Panc1 (cell line): Measurements from ENCODE around the gene SH3TC1. TPM values are rescaled to one million over a fixed set of nuclear protein-coding genes. Genes with fewer than 3 reads are reported as not detected.
A peak's percentile ranks its signal among the peaks of the same experiment; 100 is the strongest.

Experiments
- ATAC-seq: fragments of 200-7000 bp; cut with Tn5 transposase; 2 replicates; pipeline ENCODE4 v1.9.1; 2020; ENCODE audit warnings: mild to moderate bottlenecking, moderate library complexity
- BruUV-seq: library from RNA; stranded (reverse); fragments of 400-500 nt; replicated peaks from 2 replicates; lab custom pipeline; 2021; lab: Mats Ljungman, UMichigan
- CTCF ChIA-PET: fragments of 300-600 bp; sonication (Branson Sonifier 250); formaldehyde crosslinking; loops from one replicate; lab custom pipeline; 2022; ENCODE audit warnings: antibody characterized with exemption; lab: Charles Lee
- POLR2A ChIA-PET: fragments of 300-600 bp; sonication (Branson Sonifier 250); formaldehyde crosslinking; loops from one replicate; lab custom pipeline; 2022; ENCODE audit warnings: antibody characterized with exemption; lab: Charles Lee
- DNase-seq: peaks from one replicate; pipeline ENCODE4 v3.0.0-alpha.2; 2010; ENCODE audit warnings: low read depth, low spot score
- H3K27ac ChIP-seq: 2 replicates; pipeline ENCODE4 v1.5.1; 2011; ENCODE audit warnings: mild to moderate bottlenecking, low read length, inconsistent platforms
- H3K27me3 ChIP-seq: fragments of 200-500 bp; sonication (Bioruptor generic); 2 replicates; pipeline ENCODE4 v1.6.0; 2014; ENCODE audit warnings: low read length, inconsistent platforms; ENCODE audit not compliant: control insufficient read depth, insufficient read depth
- H3K36me3 ChIP-seq: fragments of 200-500 bp; sonication (Bioruptor generic); 2 replicates; pipeline ENCODE4 v1.5.1; 2014; ENCODE audit warnings: inconsistent platforms, mild to moderate bottlenecking, low read length, moderate library complexity; ENCODE audit not compliant: control insufficient read depth, insufficient read depth
- H3K4me1 ChIP-seq: 2 replicates; pipeline ENCODE4 v1.5.1; 2011; ENCODE audit warnings: inconsistent platforms, mild to moderate bottlenecking, low read length, moderate library complexity; ENCODE audit not compliant: control insufficient read depth, insufficient read depth
- H3K4me3 ChIP-seq, 2 experiments: 2 replicates each; pipeline ENCODE4 v1.5.1; 2011 to 2012; ENCODE audit warnings: low read depth in 2 of 2, low read length in 2 of 2, mild to moderate bottlenecking in 2 of 2, inconsistent platforms in 1 of 2, moderate library complexity in 1 of 2
- H3K9me3 ChIP-seq: fragments of 200-500 bp; sonication (Bioruptor generic); 2 replicates; pipeline ENCODE4 v1.5.1; 2014; ENCODE audit warnings: low read depth, mild to moderate bottlenecking, inconsistent platforms, low read length, moderate library complexity; ENCODE audit not compliant: control insufficient read depth, insufficient read depth
- CTCF ChIP-seq: fragments of 450-650 bp; IDR thresholded peaks from 2 replicates; pipeline ENCODE4 v1.5.1; 2017; ENCODE audit warnings: mild to moderate bottlenecking
- POLR2AphosphoS5 ChIP-seq: IDR thresholded peaks from 2 replicates; pipeline ENCODE4 v1.6.1; 2012; ENCODE audit warnings: mild to moderate bottlenecking, low read depth, low read length, moderate library complexity
- SIN3A ChIP-seq: IDR thresholded peaks from 2 replicates; pipeline ENCODE4 v1.6.1; 2012; ENCODE audit warnings: low read depth, mild to moderate bottlenecking, low read length, moderate library complexity, borderline replicate concordance; ENCODE audit not compliant: insufficient read depth
- TCF7L2 ChIP-seq: IDR thresholded peaks from 2 replicates; pipeline ENCODE4 v1.6.1; 2011; ENCODE audit warnings: mild to moderate bottlenecking, low read depth, low read length, inconsistent platforms
- in situ Hi-C: cut with HindIII; loops from 2 replicates; pipeline ENCODE4 v1.10.0; 2016; ENCODE audit warnings: low sequenced_read_pairs, low pct_unique_long_range_greater_than_20kb
- intact Hi-C: fragments of 100-400 bp; cut with micrococcal nuclease; formaldehyde crosslinking; loops from one replicate; pipeline ENCODE4 v1.10.0; 2022; ENCODE audit not compliant: unreplicated experiment
- total RNA-seq: library from RNA; stranded (reverse); gene quantifications from one replicate; pipeline ENCODE4 v1.2.1, GENCODE V29; 2021; ENCODE audit not compliant: unreplicated experiment
- TF ChIP-seq, protein P1 (sequence below), 2 experiments: IDR thresholded peaks; 2 replicates each; pipeline ENCODE4 v1.6.1; 2011 to 2012; ENCODE audit warnings: low read depth in 2 of 2, control low read depth in 1 of 2, low read length in 1 of 2, mild to moderate bottlenecking in 1 of 2, moderate library complexity in 1 of 2; ENCODE audit not compliant: insufficient read depth in 1 of 2

SH3TC1 gene
- total RNA-seq, 1 experiment from 2014 or later = 4.5 TPM

GRCh38 chr4:8268211-8268610, 69.1 kb downstream of the SH3TC1 start:
- H3K4me1 ChIP-seq = no peaks in the 10 kb centered on the region
- DNase-seq = no peak
- ChIA-PET POLR2A (no interaction called here), CTCF (no interaction called here)
- H3K9me3 ChIP-seq = no peaks in the 10 kb centered on the region
- TF ChIP-seq POLR2AphosphoS5 (no peak), SIN3A (no peak)
- no peak for ATAC-seq
- no peak overlapping the region for H3K4me3 ChIP-seq
- intact Hi-C loops (no loop called here), in situ Hi-C loops (no loop called here)
- H3K27me3 ChIP-seq = no peaks in the 10 kb centered on the region; the same call in 1 of the 2 replicates
- H3K36me3 ChIP-seq = no peaks in the 10 kb centered on the region
- no TSS peak for BruUV-seq
- no peak overlapping the region for H3K27ac ChIP-seq

- no peaks in the 10 kb centered on the region for H3K9me3 ChIP-seq
- no TSS peak for BruUV-seq
- POLR2A ChIA-PET = no interaction called here
- no peaks in the 10 kb centered on the region for H3K4me1 ChIP-seq
- in situ Hi-C loops (no loop called here), intact Hi-C loops (no loop called here)
- TF ChIP-seq POLR2AphosphoS5 = no peak
- TF ChIP-seq, protein P1, sequence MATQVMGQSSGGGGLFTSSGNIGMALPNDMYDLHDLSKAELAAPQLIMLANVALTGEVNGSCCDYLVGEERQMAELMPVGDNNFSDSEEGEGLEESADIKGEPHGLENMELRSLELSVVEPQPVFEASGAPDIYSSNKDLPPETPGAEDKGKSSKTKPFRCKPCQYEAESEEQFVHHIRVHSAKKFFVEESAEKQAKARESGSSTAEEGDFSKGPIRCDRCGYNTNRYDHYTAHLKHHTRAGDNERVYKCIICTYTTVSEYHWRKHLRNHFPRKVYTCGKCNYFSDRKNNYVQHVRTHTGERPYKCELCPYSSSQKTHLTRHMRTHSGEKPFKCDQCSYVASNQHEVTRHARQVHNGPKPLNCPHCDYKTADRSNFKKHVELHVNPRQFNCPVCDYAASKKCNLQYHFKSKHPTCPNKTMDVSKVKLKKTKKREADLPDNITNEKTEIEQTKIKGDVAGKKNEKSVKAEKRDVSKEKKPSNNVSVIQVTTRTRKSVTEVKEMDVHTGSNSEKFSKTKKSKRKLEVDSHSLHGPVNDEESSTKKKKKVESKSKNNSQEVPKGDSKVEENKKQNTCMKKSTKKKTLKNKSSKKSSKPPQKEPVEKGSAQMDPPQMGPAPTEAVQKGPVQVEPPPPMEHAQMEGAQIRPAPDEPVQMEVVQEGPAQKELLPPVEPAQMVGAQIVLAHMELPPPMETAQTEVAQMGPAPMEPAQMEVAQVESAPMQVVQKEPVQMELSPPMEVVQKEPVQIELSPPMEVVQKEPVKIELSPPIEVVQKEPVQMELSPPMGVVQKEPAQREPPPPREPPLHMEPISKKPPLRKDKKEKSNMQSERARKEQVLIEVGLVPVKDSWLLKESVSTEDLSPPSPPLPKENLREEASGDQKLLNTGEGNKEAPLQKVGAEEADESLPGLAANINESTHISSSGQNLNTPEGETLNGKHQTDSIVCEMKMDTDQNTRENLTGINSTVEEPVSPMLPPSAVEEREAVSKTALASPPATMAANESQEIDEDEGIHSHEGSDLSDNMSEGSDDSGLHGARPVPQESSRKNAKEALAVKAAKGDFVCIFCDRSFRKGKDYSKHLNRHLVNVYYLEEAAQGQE (IDR thresholded peaks at IDR 0.05; ENCODE audit: insufficient read depth in 1 of 2, low read depth in 2 of 2, low read length in 1 of 2) = no peak
- TF ChIP-seq SIN3A = no peak
- no peak for TF ChIP-seq TCF7L2
- no peak for TF ChIP-seq CTCF
- ATAC-seq (no peak), DNase-seq (no peak)
- no peak overlapping the region for H3K27ac ChIP-seq
- peak overlapping the region in 1 of 2 experiments; percentile 20; a peak in 1 of 4 replicates for H3K4me3 ChIP-seq
- no peaks in the 10 kb centered on the region; the same call in 1 of the 2 replicates for H3K27me3 ChIP-seq
- CTCF ChIA-PET = no interaction called here
- no peaks in the 10 kb centered on the region for H3K36me3 ChIP-seq
Measured at GRCh38 chr4:8268901-8269534, 69.9 kb downstream of the SH3TC1 start.
